Kidney (tissue), 2 donors: Measurements from ENCODE around the gene CHAMP1. TPM values are rescaled to one million over a fixed set of nuclear protein-coding genes. Genes with fewer than 3 reads are reported as not detected.

ENCODE experiments used
- microRNA-seq: library from miRNA; unstranded; fragments of <30 nt; microRNA quantifications from one replicate; pipeline ENCODE4 v1.2.0, GENCODE V29; 2020
- polyA plus RNA-seq: library from polyadenylated mRNA; stranded (reverse); fragments of 350-450 nt; fragmentation: Illumina TruSeq; extraction: RNeasy Lipid Tissue Mini Kit (QIAGEN cat#74804); gene quantifications from one replicate; pipeline ENCODE4 v1.2.3, GENCODE V29; 2014; ENCODE audit warnings: low read depth, low replicate concordance; ENCODE audit not compliant: insufficient read depth
- total RNA-seq: library from RNA; stranded (reverse); fragmentation: NEBNext Ultra II Directional; extraction: Animal tissue kit (Norgen Biotek cat#: 25700); gene quantifications from one replicate; pipeline ENCODE4 v1.2.1, GENCODE V29; 2021
- donor health status: DM: yes; HTN: yes; CAD: no.

CHAMP1 gene
- total and polyA plus RNA-seq, 2 donors from 2014 or later = 5.8 to 23.3 TPM

Small RNAs within 50 kb of the gene (microRNA-seq; reads per million reads assigned to microRNA genes)
- gene MIR4502 = not detected

Other genes with a start within 250 kb of the CHAMP1 start
- gene RASA3, start 181.9 kb upstream of the CHAMP1 start, total RNA-seq = 28.8 TPM
- 4.2 TPM for gene RASA3, start 181.9 kb upstream of the CHAMP1 start, polyA plus RNA-seq
- not detected for gene CFAP97D2, start 135.2 kb upstream of the CHAMP1 start, total RNA-seq
- not detected for gene CFAP97D2, start 135.2 kb upstream of the CHAMP1 start, polyA plus RNA-seq
- gene CDC16, start 79.6 kb upstream of the CHAMP1 start, total RNA-seq = 57.7 TPM
- gene CDC16, start 79.6 kb upstream of the CHAMP1 start, polyA plus RNA-seq = 49.3 TPM
- 41.7 TPM for gene UPF3A, start 32.9 kb upstream of the CHAMP1 start, total RNA-seq
- 34.5 TPM for gene UPF3A, start 32.9 kb upstream of the CHAMP1 start, polyA plus RNA-seq